Activated T-cell treated with anti-CD3 and anti-CD28 coated beads, Interleukin-2, amount 50 U/mL, for 72 hours (primary cell): ENCODE results near the gene SNRK. TPM values are rescaled to one million over a fixed set of nuclear protein-coding genes. Genes with fewer than 3 reads are reported as not detected.

Experiments
- ATAC-seq, 2 donors: fragments of 150-1000 bp; cut with Tn5 transposase; replicated peaks in 1 of 2; 2 replicates each; pipeline ENCODE4 v1.10.0; 2021; ENCODE audit warnings: moderate library complexity in 2 of 2, mild to moderate bottlenecking in 1 of 2
- DNase-seq, 2 donors: peaks; one replicate each; pipeline ENCODE4 v3.0.0; 2021 to 2022; ENCODE audit warnings: mixed read lengths in 1 of 2
- H3K27ac Mint-ChIP-seq: one replicate; pipeline ENCODE4 v1.8.0; 2022; ENCODE audit warnings: mild to moderate bottlenecking, moderate library complexity, mixed read lengths
- H3K27me3 Mint-ChIP-seq: one replicate; pipeline ENCODE4 v1.8.0; 2022; ENCODE audit warnings: low read depth, mixed read lengths
- H3K36me3 Mint-ChIP-seq, 2 donors: one replicate each; pipeline ENCODE4 v1.8.0; 2022; ENCODE audit warnings: mixed read lengths in 2 of 2, mild to moderate bottlenecking in 1 of 2; ENCODE audit not compliant: insufficient read depth in 2 of 2
- H3K4me1 Mint-ChIP-seq: one replicate; pipeline ENCODE4 v1.8.0; 2022; ENCODE audit warnings: low read depth, mixed read lengths
- H3K4me3 Mint-ChIP-seq, 2 donors: one replicate each; pipeline ENCODE4 v1.8.0; 2022; ENCODE audit warnings: mild to moderate bottlenecking in 2 of 2, mixed read lengths in 2 of 2, moderate library complexity in 2 of 2
- H3K9me3 Mint-ChIP-seq, 2 donors: one replicate each; pipeline ENCODE4 v1.8.0; 2022; ENCODE audit warnings: mixed read lengths in 2 of 2
- total RNA-seq, 2 donors: library from RNA; stranded (reverse); gene quantifications; one replicate each; pipeline ENCODE4 v1.2.3, GENCODE V29; 2022

Gene SNRK
- total RNA-seq, 2 donors from 2014 or later: 32.9 to 37.8 TPM

DNA sequence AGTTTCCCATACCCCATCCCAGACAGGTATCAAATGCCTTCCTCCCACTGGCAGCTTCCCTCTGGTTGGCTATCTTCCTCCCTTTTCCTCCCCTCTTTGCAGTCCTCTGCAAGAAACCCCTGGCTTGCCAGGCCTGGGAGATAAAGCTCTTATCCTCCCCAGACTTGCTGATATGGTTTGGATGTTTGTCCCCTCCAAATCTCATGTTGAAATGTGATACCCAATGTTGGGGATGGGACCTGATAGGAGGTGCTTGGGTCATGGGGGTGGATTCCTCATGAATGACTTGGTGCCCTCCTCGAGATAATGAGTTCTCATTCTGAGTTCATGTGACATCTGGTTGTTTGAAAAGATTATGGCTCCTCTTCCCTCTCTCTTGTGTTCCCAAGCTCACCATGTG is 32.2 kb upstream of the SNRK start:
- Mint-ChIP-seq H3K27me3 (no peaks in the 10 kb centered on the region), H3K4me3 (no peak overlapping the region), H3K4me1 (peaks cover 15% of the 10 kb centered on the region), H3K9me3 (peaks cover 0 to 1% of the 10 kb centered on the region in 2 donors), H3K36me3 (peaks cover 0 to 2% of the 10 kb centered on the region in 2 donors), H3K27ac (no peak overlapping the region)
- ATAC-seq (no peak), DNase-seq (no peak)

GRCh38 chr3:43255662-43256061 is 30.7 kb upstream of the SNRK start:
- Mint-ChIP-seq H3K4me3 (no peak overlapping the region), H3K27me3 (no peaks in the 10 kb centered on the region), H3K36me3 (no peaks in the 10 kb centered on the region), H3K27ac (no peak overlapping the region), H3K9me3 (no peaks in the 10 kb centered on the region), H3K4me1 (peaks cover 13% of the 10 kb centered on the region)
- DNase-seq (no peak), ATAC-seq (no peak)

GRCh38 chr3:43256714-43257461 is 29.5 kb upstream of the SNRK start:
- no peak overlapping the region for H3K4me3 Mint-ChIP-seq
- DNase-seq (no peak), ATAC-seq (no peak)
- no peak overlapping the region for H3K27ac Mint-ChIP-seq
- H3K4me1 Mint-ChIP-seq: peaks cover 16% of the 10 kb centered on the region
- no peaks in the 10 kb centered on the region for H3K27me3 Mint-ChIP-seq
- no peaks in the 10 kb centered on the region for H3K9me3 Mint-ChIP-seq
- H3K36me3 Mint-ChIP-seq: no peaks in the 10 kb centered on the region

DNA sequence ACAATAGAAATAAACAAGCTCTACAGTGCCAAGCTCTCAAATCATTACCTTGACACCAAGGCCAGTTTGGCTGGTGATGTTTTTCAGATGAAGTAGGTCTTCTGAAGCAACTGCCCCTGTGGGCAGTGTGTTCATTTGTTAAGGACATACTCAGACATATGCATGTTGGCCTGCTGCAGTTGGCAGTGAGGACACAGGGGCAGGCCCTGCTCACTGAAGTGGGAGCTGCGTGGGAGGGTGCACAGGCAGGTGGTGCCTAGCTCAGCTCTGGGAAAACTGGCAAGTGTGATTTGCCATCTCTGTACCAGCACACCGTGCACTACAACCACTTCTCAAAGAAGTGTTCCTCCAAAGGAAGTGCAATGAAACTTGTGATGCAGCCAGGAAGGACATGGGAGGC is 28.5 kb upstream of the SNRK start:
- H3K36me3 Mint-ChIP-seq: no peaks in the 10 kb centered on the region
- no peak for DNase-seq

DNA sequence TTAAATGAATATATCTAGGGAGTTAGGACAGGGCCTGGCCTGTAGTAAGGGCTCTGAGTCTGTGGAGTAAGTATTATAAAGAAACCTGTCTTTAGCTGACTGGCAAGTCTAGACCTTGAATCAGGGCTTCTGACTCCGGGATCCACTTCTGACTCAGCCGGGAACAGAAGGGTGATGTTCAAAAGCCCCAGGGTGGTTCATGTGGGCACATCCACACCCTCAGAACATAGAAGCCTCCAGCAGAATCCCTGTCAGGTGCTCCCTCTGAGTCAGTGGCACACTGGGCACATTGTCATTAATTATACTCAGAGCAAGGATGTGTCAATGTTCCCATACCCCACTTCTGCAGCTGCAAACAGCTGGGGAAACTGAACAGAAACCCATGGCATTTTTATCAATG is 26.7 kb upstream of the SNRK start:
- H3K27ac Mint-ChIP-seq: no peak overlapping the region
- no peaks in the 10 kb centered on the region for H3K36me3 Mint-ChIP-seq
- DNase-seq (no peak), ATAC-seq (peak in 1 of 2 donors; percentile 25)
- no peaks in the 10 kb centered on the region for H3K27me3 Mint-ChIP-seq
- no peak overlapping the region for H3K4me3 Mint-ChIP-seq
- H3K9me3 Mint-ChIP-seq: no peaks in the 10 kb centered on the region
- peaks cover 22% of the 10 kb centered on the region for H3K4me1 Mint-ChIP-seq

More for the DNA sequence above, 28.5 kb upstream of the SNRK start:
- Mint-ChIP-seq H3K27ac (no peak overlapping the region), H3K9me3 (no peaks in the 10 kb centered on the region), H3K4me1 (peaks cover 22% of the 10 kb centered on the region), H3K27me3 (no peaks in the 10 kb centered on the region), H3K4me3 (no peak overlapping the region)
- ATAC-seq: no peak

GRCh38 chr3:43260412-43260811 is 25.9 kb upstream of the SNRK start:
- no peaks in the 10 kb centered on the region for H3K9me3 Mint-ChIP-seq
- no peaks in the 10 kb centered on the region for H3K27me3 Mint-ChIP-seq
- H3K36me3 Mint-ChIP-seq: no peaks in the 10 kb centered on the region
- peaks cover 22% of the 10 kb centered on the region for H3K4me1 Mint-ChIP-seq
- no peak overlapping the region for H3K4me3 Mint-ChIP-seq
- DNase-seq: no peak
- no peak for ATAC-seq
- no peak overlapping the region for H3K27ac Mint-ChIP-seq

DNA sequence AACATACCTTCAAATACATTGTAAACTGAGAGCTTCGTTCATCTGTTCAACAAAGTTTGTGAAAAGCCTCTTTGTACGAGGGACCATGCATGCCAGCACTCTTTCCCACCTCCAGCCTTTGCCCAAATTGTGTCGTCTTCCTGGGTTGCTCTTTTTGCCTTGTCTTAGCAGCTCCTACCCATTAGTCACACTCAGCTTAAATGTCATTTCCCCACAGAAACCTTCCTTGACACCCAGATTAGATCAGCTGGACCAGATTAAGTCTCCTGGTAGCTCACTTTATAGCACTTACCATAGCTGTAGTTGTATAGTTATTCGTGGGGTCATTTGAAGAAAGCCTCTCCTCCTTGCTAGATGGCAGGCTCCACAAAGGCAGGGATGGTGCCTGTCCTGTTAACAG is 24.1 kb upstream of the SNRK start:
- DNase-seq (no peak), ATAC-seq (peak; percentile 44 to 47)
- Mint-ChIP-seq H3K27ac (no peak overlapping the region), H3K36me3 (no peaks in the 10 kb centered on the region), H3K27me3 (no peaks in the 10 kb centered on the region), H3K4me1 (peaks cover 17% of the 10 kb centered on the region), H3K4me3 (no peak overlapping the region), H3K9me3 (no peaks in the 10 kb centered on the region)

- no peaks in the 10 kb centered on the region for H3K27me3 Mint-ChIP-seq
- no peaks in the 10 kb centered on the region for H3K36me3 Mint-ChIP-seq
- H3K9me3 Mint-ChIP-seq: peaks cover 1 to 2% of the 10 kb centered on the region in 2 donors
- H3K4me3 Mint-ChIP-seq: no peak overlapping the region
- no peak for DNase-seq
- ATAC-seq: no peak
- H3K4me1 Mint-ChIP-seq: peaks cover 20% of the 10 kb centered on the region
- no peak overlapping the region for H3K27ac Mint-ChIP-seq
Observed at GRCh38 chr3:43266451-43266850, 19.9 kb upstream of the SNRK start.

DNA sequence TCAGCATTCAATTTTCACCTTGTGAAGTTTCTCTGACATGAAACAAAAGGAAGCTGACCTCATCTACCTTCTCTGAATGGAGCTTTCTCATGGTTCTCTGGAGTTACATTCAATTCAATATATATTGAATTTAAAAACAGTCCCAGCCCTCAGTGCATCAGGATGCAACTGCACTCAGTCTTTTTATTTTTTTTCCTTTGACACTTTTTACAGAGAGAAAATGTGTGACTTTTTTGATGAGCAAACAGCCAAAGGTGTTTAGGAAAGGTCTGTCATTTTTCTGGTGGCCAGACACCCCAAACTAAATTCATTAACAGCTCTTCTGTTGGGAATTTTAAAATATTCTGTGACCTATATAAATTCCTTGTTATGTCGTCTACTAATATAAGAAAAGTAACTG is 19.3 kb upstream of the SNRK start:
- H3K27me3 Mint-ChIP-seq: no peaks in the 10 kb centered on the region
- H3K4me3 Mint-ChIP-seq: no peak overlapping the region
- H3K4me1 Mint-ChIP-seq: peaks cover 15% of the 10 kb centered on the region
- no peak for ATAC-seq
- H3K27ac Mint-ChIP-seq: no peak overlapping the region
- peaks cover 1 to 2% of the 10 kb centered on the region in 2 donors for H3K9me3 Mint-ChIP-seq
- no peaks in the 10 kb centered on the region for H3K36me3 Mint-ChIP-seq
- DNase-seq: no peak

DNA sequence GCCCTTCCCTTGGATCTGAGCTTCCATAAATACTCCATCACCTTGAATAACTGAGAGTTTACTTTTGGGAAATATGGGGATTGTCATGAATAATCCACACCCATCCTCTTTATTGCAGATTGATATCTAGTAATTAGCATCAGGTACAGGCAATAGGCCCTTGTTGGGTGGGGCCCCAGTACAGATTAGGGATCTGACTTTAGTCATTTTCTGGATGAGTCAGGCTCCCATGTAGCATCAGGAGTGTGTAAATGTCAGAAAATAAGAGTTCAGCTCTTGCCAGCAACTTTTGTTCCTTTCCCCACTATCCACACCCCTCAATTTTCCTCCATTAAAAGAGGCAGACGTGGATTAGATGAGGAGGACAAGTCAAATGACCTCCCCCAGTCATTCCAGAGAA is 17.7 kb upstream of the SNRK start:
- DNase-seq (no peak), ATAC-seq (peak; percentile 51 to 55)
- peaks cover 10% of the 10 kb centered on the region for H3K4me1 Mint-ChIP-seq
- H3K27me3 Mint-ChIP-seq: no peaks in the 10 kb centered on the region
- no peaks in the 10 kb centered on the region for H3K36me3 Mint-ChIP-seq
- peaks cover 1 to 2% of the 10 kb centered on the region in 2 donors for H3K9me3 Mint-ChIP-seq
- no peak overlapping the region for H3K27ac Mint-ChIP-seq
- H3K4me3 Mint-ChIP-seq: no peak overlapping the region

DNA sequence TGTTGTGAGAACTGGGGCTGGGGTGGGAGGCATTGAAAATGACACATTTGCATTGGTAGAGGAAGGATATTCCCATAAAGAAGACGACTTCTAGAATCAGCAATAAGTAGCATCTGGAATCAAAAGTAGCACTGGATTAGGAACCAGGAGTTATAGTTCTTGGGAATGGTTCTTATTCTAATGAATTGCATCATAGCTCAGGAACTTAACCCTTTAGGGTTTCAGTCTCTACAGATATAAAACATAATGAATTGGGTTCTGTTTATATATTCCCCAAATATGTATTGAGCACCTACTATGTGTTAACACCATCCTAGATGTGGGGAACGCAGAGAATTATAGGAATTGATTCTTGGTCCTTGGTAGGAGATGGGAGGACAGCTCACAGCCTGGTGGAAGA is 16.3 kb upstream of the SNRK start:
- Mint-ChIP-seq H3K36me3 (no peaks in the 10 kb centered on the region), H3K27ac (no peak overlapping the region), H3K27me3 (no peaks in the 10 kb centered on the region), H3K4me1 (peaks cover 10% of the 10 kb centered on the region), H3K4me3 (no peak overlapping the region), H3K9me3 (peaks cover 1 to 2% of the 10 kb centered on the region in 2 donors)
- ATAC-seq (no peak), DNase-seq (no peak)

GRCh38 chr3:43273416-43273815 is 12.9 kb upstream of the SNRK start:
- Mint-ChIP-seq H3K4me1 (peaks cover 16% of the 10 kb centered on the region), H3K4me3 (no peak overlapping the region), H3K27ac (no peak overlapping the region), H3K36me3 (no peaks in the 10 kb centered on the region), H3K9me3 (peaks cover 1 to 7% of the 10 kb centered on the region in 2 donors), H3K27me3 (peaks cover 9% of the 10 kb centered on the region)
- no peak for ATAC-seq
- DNase-seq: no peak

GRCh38 chr3:43279082-43279481 is 7.3 kb upstream of the SNRK start:
- Mint-ChIP-seq H3K4me3 (no peak overlapping the region), H3K27ac (no peak overlapping the region), H3K36me3 (no peaks in the 10 kb centered on the region), H3K4me1 (peaks cover 36% of the 10 kb centered on the region), H3K27me3 (peaks cover 11% of the 10 kb centered on the region), H3K9me3 (peaks cover 0 to 5% of the 10 kb centered on the region in 2 donors)
- ATAC-seq: peak; percentile 45 to 67
- no peak for DNase-seq

GRCh38 chr3:43279532-43279931 is 6.8 kb upstream of the SNRK start:
- no peak for DNase-seq
- Mint-ChIP-seq H3K4me1 (peaks cover 36% of the 10 kb centered on the region), H3K4me3 (no peak overlapping the region), H3K27me3 (peaks cover 11% of the 10 kb centered on the region), H3K9me3 (peaks cover 0 to 5% of the 10 kb centered on the region in 2 donors), H3K27ac (peak overlapping the region; percentile 0), H3K36me3 (no peaks in the 10 kb centered on the region)
- peak; percentile 72 to 76 for ATAC-seq
